Osteocyte (in vitro differentiated cells): ENCODE results near the gene VAPA. TPM values are rescaled to one million over a fixed set of nuclear protein-coding genes. Genes with fewer than 3 reads are reported as not detected.

Experiments used
- DNase-seq: peaks from one replicate; pipeline ENCODE4 v3.0.0; 2021; ENCODE audit warnings: mixed read lengths; ENCODE audit not compliant: unreplicated experiment; ENCODE audit errors: extremely low spot score
- H3K27ac Mint-ChIP-seq: one replicate; pipeline ENCODE4 v1.8.0; 2021; ENCODE audit warnings: mild to moderate bottlenecking, mixed read lengths; ENCODE audit not compliant: unreplicated experiment
- H3K27me3 Mint-ChIP-seq: one replicate; pipeline ENCODE4 v1.8.0; 2021; ENCODE audit warnings: mixed read lengths; ENCODE audit not compliant: unreplicated experiment
- H3K36me3 Mint-ChIP-seq: one replicate; pipeline ENCODE4 v1.8.0; 2021; ENCODE audit warnings: mixed read lengths; ENCODE audit not compliant: unreplicated experiment
- H3K4me1 Mint-ChIP-seq: one replicate; pipeline ENCODE4 v1.8.0; 2021; ENCODE audit warnings: mixed read lengths; ENCODE audit not compliant: unreplicated experiment
- H3K4me3 Mint-ChIP-seq: one replicate; pipeline ENCODE4 v1.8.0; 2021; ENCODE audit warnings: mild to moderate bottlenecking, moderate library complexity, mixed read lengths; ENCODE audit not compliant: unreplicated experiment
- H3K9me3 Mint-ChIP-seq: one replicate; pipeline ENCODE4 v1.8.0; 2021; ENCODE audit warnings: mixed read lengths; ENCODE audit not compliant: unreplicated experiment
- CTCF ChIP-seq: fragments of 200-600 bp; sonication (generic); IDR thresholded peaks from 2 replicates; pipeline ENCODE4 v1.5.0; 2021; ENCODE audit warnings: antibody characterized with exemption, mild to moderate bottlenecking, moderate library complexity
- total RNA-seq: library from RNA; stranded (reverse); gene quantifications from 2 replicates; pipeline ENCODE4 v1.2.1, GENCODE V29; 2021

VAPA gene
- total RNA-seq, 1 donor from 2014 or later, result 157 TPM

GRCh38 chr18:9868857-9869714, 44.7 kb upstream of the VAPA start:
- DNase-seq, result no peak
- no peak overlapping the region for H3K27ac Mint-ChIP-seq
- H3K36me3 Mint-ChIP-seq, result peaks cover 8% of the 10 kb centered on the region
- no peak overlapping the region for H3K4me3 Mint-ChIP-seq
- no peak for TF ChIP-seq CTCF
- H3K9me3 Mint-ChIP-seq, result peaks cover 9% of the 10 kb centered on the region
- H3K4me1 Mint-ChIP-seq, result peaks cover 13% of the 10 kb centered on the region
- H3K27me3 Mint-ChIP-seq, result no peaks in the 10 kb centered on the region

- Mint-ChIP-seq H3K36me3 (peaks cover 8% of the 10 kb centered on the region), H3K4me3 (no peak overlapping the region), H3K27ac (no peak overlapping the region), H3K9me3 (peaks cover 9% of the 10 kb centered on the region), H3K27me3 (no peaks in the 10 kb centered on the region), H3K4me1 (peaks cover 13% of the 10 kb centered on the region)
- TF ChIP-seq CTCF, result no peak
- no peak for DNase-seq
Measured at GRCh38 chr18:9869715-9870430, 43.9 kb upstream of the VAPA start.

- peaks cover 13% of the 10 kb centered on the region for H3K4me1 Mint-ChIP-seq
- H3K36me3 Mint-ChIP-seq, result peaks cover 5% of the 10 kb centered on the region
- TF ChIP-seq CTCF, result no peak
- no peak for DNase-seq
- H3K4me3 Mint-ChIP-seq, result no peak overlapping the region
- no peak overlapping the region for H3K27ac Mint-ChIP-seq
- H3K9me3 Mint-ChIP-seq, result peaks cover 6% of the 10 kb centered on the region
- no peaks in the 10 kb centered on the region for H3K27me3 Mint-ChIP-seq
Measured at GRCh38 chr18:9870431-9871008, 43.3 kb upstream of the VAPA start.

GRCh38 chr18:9871244-9871746, 42.5 kb upstream of the VAPA start:
- Mint-ChIP-seq H3K4me3 (no peak overlapping the region), H3K27ac (no peak overlapping the region), H3K9me3 (no peaks in the 10 kb centered on the region), H3K36me3 (no peaks in the 10 kb centered on the region), H3K27me3 (no peaks in the 10 kb centered on the region), H3K4me1 (peaks cover 13% of the 10 kb centered on the region)
- no peak for TF ChIP-seq CTCF
- no peak for DNase-seq

- no peaks in the 10 kb centered on the region for H3K36me3 Mint-ChIP-seq
- H3K27me3 Mint-ChIP-seq, result no peaks in the 10 kb centered on the region
- no peak overlapping the region for H3K4me3 Mint-ChIP-seq
- no peak for DNase-seq
- H3K9me3 Mint-ChIP-seq, result no peaks in the 10 kb centered on the region
- TF ChIP-seq CTCF, result no peak
- H3K4me1 Mint-ChIP-seq, result peaks cover 27% of the 10 kb centered on the region
- H3K27ac Mint-ChIP-seq, result no peak overlapping the region
Measured at GRCh38 chr18:9872823-9873222, 41.0 kb upstream of the VAPA start.
